Testis (tissue), 3 donors: ENCODE results near the gene PREPL. TPM values are rescaled to one million over a fixed set of nuclear protein-coding genes. Genes with fewer than 3 reads are reported as not detected.
A peak's percentile ranks its signal among the peaks of the same experiment; 100 is the strongest.

Experiments
- DNase-seq: peaks from one replicate; pipeline ENCODE4 v3.0.0-alpha.2; 2019
- H3K27ac ChIP-seq, 2 donors: fragments of 200-600 bp; sonication (generic); one replicate each; pipeline ENCODE4 v1.5.1; 2019
- H3K27me3 ChIP-seq: fragments of 200-600 bp; sonication (generic); one replicate; pipeline ENCODE4 v1.5.1; 2019
- H3K36me3 ChIP-seq: fragments of 200-600 bp; sonication (generic); one replicate; pipeline ENCODE4 v1.5.1; 2017; ENCODE audit warnings: low read depth; ENCODE audit errors: missing control alignments
- H3K4me1 ChIP-seq: fragments of 200-600 bp; sonication (generic); one replicate; pipeline ENCODE4 v1.5.1; 2019
- H3K4me3 ChIP-seq, 2 donors: fragments of 200-600 bp; sonication (generic); one replicate each; pipeline ENCODE4 v1.5.1; 2017 to 2019
- H3K9me3 ChIP-seq: fragments of 200-600 bp; sonication (generic); one replicate; pipeline ENCODE4 v1.5.1; 2017
- CTCF ChIP-seq, 3 experiments: fragments of 450-650 bp in 2 of 3; fragments of 200-600 bp in 1 of 3; sonication (generic) in 1 of 3; IDR thresholded peaks; one replicate each; pipeline ENCODE4 v1.5.1; 2016 to 2019; ENCODE audit warnings: antibody characterized with exemption in 3 of 3, mild to moderate bottlenecking in 2 of 3, moderate library complexity in 1 of 3
- POLR2A ChIP-seq: fragments of 450-650 bp; IDR thresholded peaks from one replicate; pipeline ENCODE4 v1.6.1; 2017; ENCODE audit warnings: antibody characterized with exemption, mild to moderate bottlenecking, moderate library complexity
- WGBS, 2 donors: methylation state at CpG; one replicate each; pipeline ENCODE4 v1.1.5; 2018; 5-methylcytosine and 5-hydroxymethylcytosine counted together
- intact Hi-C: fragments of 100-400 bp; cut with DNase I; formaldehyde crosslinking; loops from one replicate; pipeline ENCODE4 v1.15.1; 2023; ENCODE audit warnings: low total_unique reads
- polyA plus RNA-seq: library from polyadenylated mRNA; stranded (reverse); fragments of 350-450 nt; fragmentation: Illumina TruSeq; extraction: RNeasy Lipid Tissue Mini Kit (QIAGEN cat#74804); gene quantifications from one replicate; pipeline ENCODE4 v1.2.3, GENCODE V29; 2014; ENCODE audit warnings: low read depth, low replicate concordance; ENCODE audit not compliant: insufficient read depth
- total RNA-seq, 2 donors: library from RNA; depleted of rRNA; stranded (reverse); fragments of >200 nt; gene quantifications; one replicate each; pipeline ENCODE4 v1.2.3, GENCODE V29; 2016

PREPL gene
- total and polyA plus RNA-seq, 3 donors from 2014 or later = 47.8 to 65.3 (median 59.6) TPM

- DNase-seq = no peak
- Histone ChIP-seq H3K27ac (no peak overlapping the region), H3K4me3 (no peak overlapping the region), H3K9me3 (no peaks in the 10 kb centered on the region), H3K36me3 (no peaks in the 10 kb centered on the region), H3K4me1 (peaks cover 4% of the 10 kb centered on the region), H3K27me3 (no peaks in the 10 kb centered on the region)
- intact Hi-C loops = no loop called here
- 86 to 95% methylated on average over 4 of the region's 4 CpGs for WGBS, 2 donors
- TF ChIP-seq CTCF (IDR thresholded peaks at IDR 0.05) (no peak), POLR2A (no peak)
Observed at GRCh38 chr2:44351088-44351487, 10.2 kb downstream of the PREPL start.

- no peak overlapping the region for H3K27ac ChIP-seq
- intact Hi-C loops = no loop called here
- no peaks in the 10 kb centered on the region for H3K36me3 ChIP-seq
- no peak for TF ChIP-seq CTCF (IDR thresholded peaks at IDR 0.05)
- no peak for TF ChIP-seq POLR2A
- H3K9me3 ChIP-seq = no peaks in the 10 kb centered on the region
- no peak for DNase-seq
- H3K4me3 ChIP-seq = no peak overlapping the region
- H3K4me1 ChIP-seq = peaks cover 4% of the 10 kb centered on the region
- 88 to 93% methylated on average over 10 of the region's 10 CpGs for WGBS, 2 donors
- no peaks in the 10 kb centered on the region for H3K27me3 ChIP-seq
Observed at GRCh38 chr2:44349506-44349905, 11.8 kb downstream of the PREPL start.

GRCh38 chr2:44348400-44348799, 12.9 kb downstream of the PREPL start:
- no peak for DNase-seq
- intact Hi-C loops = no loop called here
- Histone ChIP-seq H3K9me3 (no peaks in the 10 kb centered on the region), H3K27ac (peak overlapping the region in 1 of 2 donors; percentile 47), H3K4me3 (no peak overlapping the region), H3K36me3 (no peaks in the 10 kb centered on the region), H3K4me1 (peaks cover 4% of the 10 kb centered on the region), H3K27me3 (no peaks in the 10 kb centered on the region)
- 47% methylated on average over 2 of the region's 2 CpGs for WGBS, 2 donors
- TF ChIP-seq POLR2A (no peak), CTCF (IDR thresholded peaks at IDR 0.05) (no peak)

- no peaks in the 10 kb centered on the region for H3K27me3 ChIP-seq
- no peaks in the 10 kb centered on the region for H3K36me3 ChIP-seq
- DNase-seq = no peak
- H3K27ac ChIP-seq = no peak overlapping the region
- TF ChIP-seq CTCF (IDR thresholded peaks at IDR 0.05) (no peak), POLR2A (no peak)
- H3K4me3 ChIP-seq = no peak overlapping the region
- H3K9me3 ChIP-seq = no peaks in the 10 kb centered on the region
- intact Hi-C loops = no loop called here
- WGBS, 2 donors = 53 to 65% methylated on average over 2 of the region's 2 CpGs
- H3K4me1 ChIP-seq = peaks cover 4% of the 10 kb centered on the region
Observed at GRCh38 chr2:44347526-44347925, 13.8 kb downstream of the PREPL start.

DNA sequence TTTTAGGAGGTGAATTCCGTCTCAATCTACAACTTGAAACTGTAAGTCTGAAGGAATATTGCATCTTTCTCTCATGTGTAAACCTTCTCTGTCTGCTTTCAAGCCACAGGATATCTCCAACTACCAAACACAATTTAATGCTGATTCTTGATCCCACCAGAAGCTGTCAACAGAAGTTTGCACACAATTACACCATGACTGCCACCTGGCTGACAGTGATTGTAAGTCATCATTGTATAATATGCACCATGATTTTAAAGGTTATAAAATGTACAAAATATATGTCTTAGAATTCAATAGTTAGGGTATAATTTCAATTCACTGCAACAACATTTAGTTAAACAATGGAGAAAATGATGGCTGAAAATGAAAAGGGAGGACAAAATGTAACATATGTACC, 18.4 kb downstream of the PREPL start:
- Histone ChIP-seq H3K9me3 (no peaks in the 10 kb centered on the region), H3K36me3 (no peaks in the 10 kb centered on the region), H3K4me3 (no peak overlapping the region), H3K27me3 (no peaks in the 10 kb centered on the region), H3K27ac (no peak overlapping the region), H3K4me1 (no peaks in the 10 kb centered on the region)
- 85 to 94% methylated on average over 1 of the region's 1 CpG for WGBS, 2 donors
- intact Hi-C loops = no loop called here
- no peak for DNase-seq
- TF ChIP-seq CTCF (IDR thresholded peaks at IDR 0.05) = no peak
- no peak for TF ChIP-seq POLR2A
